Activated naive CD4-positive, alpha-beta T cell (primary cell): ENCODE results near the gene TUG1.

Source experiments
- DNase-seq, 4 experiments: peaks; one replicate each; lab custom pipeline; 2025; lab: John Stamatoyannopoulos, UW

The TUG1 gene

DNA sequence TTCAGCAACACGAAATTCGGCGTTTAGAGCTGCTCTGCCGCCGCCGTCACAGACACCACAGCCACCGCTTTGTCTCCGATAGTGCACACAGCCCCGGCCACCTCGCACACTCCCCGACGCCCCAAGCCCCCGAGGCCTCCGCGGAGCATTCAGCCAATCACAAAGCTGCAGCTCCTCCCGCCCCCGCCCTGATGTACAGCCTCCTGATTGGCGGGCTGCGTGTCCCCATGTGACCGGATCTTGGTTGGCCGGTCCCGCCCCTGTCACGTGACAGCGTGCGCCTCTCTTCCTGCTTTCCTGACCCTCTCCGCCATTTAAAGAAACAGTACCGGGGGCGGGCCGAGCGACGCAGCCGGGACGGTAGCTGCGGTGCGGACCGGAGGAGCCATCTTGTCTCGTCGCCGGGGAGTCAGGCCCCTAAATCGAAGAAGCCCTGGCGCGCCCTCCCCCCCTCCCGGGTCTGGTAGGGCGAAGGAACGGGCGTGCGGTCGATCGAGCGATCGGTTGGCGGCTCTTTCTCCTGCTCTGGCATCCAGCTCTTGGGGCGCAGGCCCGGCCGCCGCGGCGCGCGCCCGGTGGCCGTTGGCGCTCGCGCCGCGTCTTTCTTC lies at the start of gene TUG1:
Gene TUG1, plus strand, starts transcription at position 342 of the 608 bp plus-strand sequence.
- peak; percentile 89 to 96 (median 92) for DNase-seq

DNA sequence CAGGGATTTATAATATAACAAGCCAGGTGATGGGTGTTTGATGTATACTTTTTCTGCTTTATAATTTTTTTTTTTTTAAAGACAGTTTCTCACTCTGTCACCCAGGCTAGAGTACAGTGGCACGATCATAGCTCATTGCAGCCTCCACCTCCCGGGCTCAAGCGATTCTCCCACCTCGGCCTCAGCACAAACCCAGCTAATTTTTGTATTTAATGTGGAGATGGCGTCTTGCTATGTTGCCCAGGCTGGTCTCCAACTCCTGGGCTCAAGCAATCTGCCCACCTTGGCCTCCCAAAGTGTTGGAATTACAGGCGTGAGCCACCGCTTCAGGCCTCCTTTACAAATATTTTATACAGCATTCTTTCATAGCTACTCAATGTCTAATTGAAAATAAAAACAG lies 49.1 kb upstream of the TUG1 start:
- DNase-seq = no peak

GRCh38 chr22:30920407-30920806 lies 48.7 kb upstream of the TUG1 start:
- DNase-seq = peak; percentile 55 to 85 (median 80)

GRCh38 chr22:30921108-30921507 lies 48.0 kb upstream of the TUG1 start:
- no peak for DNase-seq

GRCh38 chr22:30922151-30922611 lies 46.9 kb upstream of the TUG1 start:
- peak; percentile 23 to 70 (median 46) for DNase-seq

DNA sequence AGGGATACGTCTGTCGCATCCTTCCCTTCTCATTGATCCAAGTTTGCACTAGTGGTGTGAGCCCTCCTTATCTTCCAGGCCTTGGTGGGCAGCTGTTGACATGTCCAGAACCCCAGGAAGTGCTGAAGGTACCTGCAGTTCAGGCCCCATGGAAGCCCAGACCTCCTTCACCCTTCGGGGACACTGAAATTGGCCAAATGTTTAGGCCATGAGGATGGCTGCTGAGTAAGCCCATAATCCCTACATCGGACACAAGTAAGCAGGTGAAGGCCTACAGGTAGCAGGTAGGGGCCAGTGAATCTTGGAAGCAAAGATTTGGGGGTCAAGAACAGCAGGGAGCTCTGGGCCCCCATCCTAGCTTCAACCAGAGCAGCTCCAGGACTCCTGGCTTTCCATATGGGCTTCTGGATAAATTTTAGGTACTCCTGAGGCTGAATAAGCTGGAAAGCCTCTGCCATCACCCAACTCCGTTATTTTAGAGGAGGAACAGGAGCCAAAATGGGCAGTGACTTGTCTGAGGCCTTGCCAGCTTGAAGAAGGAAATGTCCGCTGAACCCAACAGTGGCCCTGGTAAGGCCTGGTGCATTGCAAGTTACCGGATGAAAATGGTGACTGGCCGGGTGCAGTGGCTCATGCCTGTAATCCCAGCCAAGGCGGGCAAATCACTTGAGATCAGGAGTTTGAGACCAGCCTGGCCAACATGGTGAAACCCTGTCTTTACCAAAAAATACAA lies 45.7 kb upstream of the TUG1 start:
- DNase-seq = no peak

DNA sequence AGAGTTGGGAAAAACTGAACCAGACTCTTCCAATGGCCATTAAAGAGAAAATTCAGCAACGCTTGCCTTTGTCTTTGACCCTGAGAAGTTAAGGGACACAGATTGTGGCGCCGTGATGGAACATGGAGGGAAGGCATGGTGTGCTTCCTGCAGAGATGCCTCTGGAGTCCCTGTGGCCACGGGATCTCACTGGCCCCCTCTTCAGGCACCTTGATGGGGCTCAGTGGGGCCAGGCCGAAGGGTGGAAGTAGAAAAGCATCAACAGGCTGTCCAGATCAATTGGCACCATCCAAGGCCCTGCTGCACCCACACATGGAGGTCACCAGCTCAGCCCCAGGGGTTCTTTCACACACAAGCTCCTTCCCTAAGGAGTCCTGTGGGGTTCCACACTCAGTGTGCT lies 43.4 kb upstream of the TUG1 start:
- DNase-seq = no peak

- no peak for DNase-seq
Observed at GRCh38 chr22:30926706-30927105, 42.4 kb upstream of the TUG1 start.

GRCh38 chr22:30927806-30928205 lies 41.3 kb upstream of the TUG1 start:
- DNase-seq = no peak

DNA sequence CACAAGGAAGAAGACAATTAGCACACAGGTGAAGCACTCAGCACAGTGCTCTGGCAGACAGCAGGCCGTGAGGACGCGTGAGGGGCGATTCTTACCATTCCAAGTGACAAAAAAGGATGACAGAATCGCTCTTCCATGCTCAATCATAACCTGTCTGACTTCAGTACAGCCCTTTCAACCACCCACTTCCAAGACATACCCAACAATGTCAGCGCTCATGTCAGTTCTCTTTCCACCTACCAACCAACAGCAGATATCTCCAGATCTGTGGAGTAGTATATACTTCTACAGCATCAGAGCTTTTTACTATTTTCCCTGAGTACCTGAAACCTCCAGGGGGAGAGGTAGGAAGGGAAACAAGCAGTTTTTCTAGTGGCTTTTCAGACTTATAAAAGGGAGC lies 40.7 kb upstream of the TUG1 start:
- no peak for DNase-seq

DNA sequence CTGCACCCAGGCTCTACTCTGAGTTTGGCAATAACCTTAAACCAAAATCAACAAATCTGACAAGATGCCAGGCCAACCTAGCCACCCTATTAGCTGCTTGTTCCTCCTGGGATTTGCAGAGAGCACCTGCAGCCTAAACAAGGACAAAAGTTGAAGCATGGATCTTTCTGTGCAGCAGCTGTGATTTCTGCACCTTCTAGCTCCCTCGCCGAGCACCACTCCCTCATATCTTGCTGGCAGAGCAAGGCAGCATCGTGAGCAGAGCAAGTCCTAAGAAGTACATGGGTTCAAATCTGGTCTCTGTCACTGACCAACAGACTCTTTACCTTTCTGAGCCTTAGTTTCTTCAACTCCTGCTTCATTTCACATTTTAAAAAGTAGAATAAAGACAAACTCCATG lies 38.8 kb upstream of the TUG1 start:
- DNase-seq = no peak

DNA sequence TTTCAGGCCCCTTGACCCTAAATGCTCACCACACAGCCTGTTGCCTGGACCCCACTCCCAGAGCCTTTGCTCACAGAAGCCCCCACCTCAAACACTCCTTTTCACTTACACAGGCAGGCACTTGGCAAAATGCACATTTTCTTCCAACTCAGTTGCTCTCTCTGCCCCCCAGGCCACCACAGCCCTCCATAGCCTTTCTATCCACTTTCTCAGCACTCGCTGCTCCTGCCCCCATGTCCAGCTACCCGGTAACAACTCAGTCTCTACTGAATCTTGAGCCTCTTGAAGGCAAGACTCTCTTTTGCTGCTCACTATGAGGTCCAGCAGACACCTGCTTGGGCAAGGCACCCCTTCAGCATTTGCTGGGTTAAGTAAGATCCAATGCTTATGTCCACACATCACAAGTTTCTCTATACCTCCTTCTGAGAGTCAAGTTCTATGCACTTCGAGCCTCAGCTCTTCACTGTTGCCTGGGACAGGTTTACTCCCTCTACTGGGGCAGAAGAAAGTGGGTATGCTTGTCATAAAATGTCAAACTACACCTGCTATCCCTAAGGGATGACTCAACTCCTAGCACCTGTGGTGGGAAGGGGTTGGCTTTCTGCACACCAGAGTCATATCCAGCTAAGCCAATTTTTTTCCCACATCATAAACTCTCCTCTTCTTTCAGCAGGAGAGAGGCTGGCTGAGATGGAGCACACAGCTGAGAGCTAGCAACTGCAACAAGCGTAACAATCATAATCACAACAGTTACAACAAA lies 37.3 kb upstream of the TUG1 start:
- DNase-seq = no peak

GRCh38 chr22:30932661-30933060 lies 36.4 kb upstream of the TUG1 start:
- no peak for DNase-seq

- no peak for DNase-seq
Observed at GRCh38 chr22:30933457-30933856, 35.6 kb upstream of the TUG1 start.

DNA sequence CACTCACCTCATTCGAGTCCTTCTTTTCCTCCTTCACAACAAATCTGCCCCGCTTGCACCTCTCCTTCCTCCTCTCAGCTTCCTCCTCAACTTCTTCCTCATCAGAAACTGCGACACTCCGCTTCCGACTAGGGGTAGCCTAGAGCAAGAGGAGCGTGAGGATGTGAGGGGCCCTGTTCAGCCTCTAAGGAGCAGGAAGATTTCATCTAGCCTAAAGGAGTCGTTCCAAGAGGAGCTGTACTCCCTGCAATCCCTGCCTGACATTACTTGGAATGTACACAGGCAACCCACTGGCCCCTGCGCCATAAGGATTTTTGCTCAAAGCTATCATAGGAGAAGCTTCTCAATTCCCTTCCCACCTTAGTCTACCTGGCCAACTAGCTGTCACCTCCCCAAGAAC lies 35.0 kb upstream of the TUG1 start:
- DNase-seq = no peak

DNA sequence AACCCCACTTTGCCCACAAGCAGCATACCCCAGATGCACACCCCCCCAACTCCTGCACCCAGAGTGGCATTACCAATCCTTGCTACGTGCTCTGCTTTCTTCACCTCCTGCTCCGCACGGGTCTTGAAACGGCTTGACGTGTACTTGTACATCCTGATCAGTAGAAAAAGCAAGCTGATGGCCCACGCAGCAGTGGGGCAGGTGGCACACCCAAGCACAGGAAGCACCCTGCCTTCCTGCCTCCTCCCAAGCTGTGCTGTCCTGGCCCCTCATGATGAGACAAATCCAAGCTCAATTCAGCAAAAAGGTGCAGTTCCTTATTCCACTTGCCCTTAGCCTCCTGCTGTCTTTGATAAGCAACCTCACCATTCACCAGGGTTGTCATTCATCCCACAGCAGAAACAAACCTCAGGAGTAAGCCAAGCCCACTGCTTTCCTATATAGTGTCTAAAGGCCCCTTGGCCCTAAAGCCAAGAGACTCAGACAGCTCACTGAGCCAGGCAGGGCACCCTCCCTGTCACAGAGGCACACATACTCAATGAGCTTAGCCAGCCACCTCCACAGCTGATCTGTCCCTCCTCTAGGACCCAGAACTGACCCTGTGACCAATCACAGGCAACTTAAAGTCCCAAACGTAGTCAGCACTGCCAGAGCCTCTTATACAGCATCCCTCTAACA lies 28.2 kb upstream of the TUG1 start:
- peak in 2 of 4 experiments; percentile 24 to 35 for DNase-seq

DNA sequence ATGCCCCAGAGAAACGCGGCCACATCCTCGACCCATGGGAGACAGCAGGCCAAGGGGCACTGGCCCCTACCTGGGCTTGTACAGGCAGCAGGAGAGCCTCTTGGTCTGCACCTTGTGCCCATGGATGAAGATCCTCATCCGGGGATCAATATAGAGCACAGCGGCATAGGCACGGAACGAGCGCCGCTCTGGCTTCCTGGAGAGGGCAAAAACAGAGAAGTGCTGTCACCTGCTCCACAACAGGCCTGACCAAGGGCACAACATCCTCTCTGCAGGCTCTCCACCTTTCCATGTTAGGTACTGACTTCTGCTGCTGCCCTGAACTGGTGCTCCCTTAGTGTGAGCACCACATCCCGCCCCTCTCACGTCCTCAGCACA lies 27.7 kb upstream of the TUG1 start:
- no peak for DNase-seq

DNA sequence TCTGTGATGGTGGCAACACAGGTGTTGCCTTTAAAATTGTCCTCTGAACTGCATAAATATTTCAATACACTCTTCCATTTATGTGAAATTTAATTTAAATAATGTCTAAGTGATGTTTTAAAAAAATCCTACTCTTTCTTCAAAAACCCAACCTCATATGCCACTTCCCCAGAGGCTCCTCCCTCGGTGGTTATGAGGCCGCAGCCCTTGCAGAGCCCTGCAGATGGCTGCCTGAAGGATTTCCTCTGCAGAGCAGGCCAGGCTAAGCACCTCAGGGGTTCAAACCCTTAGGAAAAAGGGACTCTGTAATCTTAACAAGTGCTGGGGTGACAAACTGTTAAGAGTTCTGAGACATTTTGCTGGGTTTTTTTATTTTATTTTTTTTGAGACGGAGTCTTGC lies 25.7 kb upstream of the TUG1 start:
- DNase-seq = peak in 2 of 4 experiments; percentile 21 to 57

DNA sequence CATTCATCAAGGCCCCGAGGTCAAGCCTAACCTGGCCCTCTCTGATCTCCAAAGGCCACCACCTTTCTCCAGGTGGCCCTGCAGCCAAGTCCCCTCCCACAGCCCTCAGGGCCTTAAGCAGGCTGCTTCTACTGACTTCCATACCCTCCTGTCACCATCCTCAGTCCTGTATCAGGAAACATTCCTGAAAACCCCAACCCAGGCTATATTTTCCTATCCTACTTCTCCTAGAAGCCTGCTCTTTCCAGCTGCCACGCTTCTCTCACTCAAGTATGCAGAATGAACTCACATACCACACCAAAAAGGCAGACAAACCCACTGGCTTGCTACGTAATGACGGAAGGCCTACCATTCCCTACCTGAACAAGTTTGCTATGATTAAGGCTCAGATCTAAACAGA lies 24.1 kb upstream of the TUG1 start:
- no peak for DNase-seq

DNA sequence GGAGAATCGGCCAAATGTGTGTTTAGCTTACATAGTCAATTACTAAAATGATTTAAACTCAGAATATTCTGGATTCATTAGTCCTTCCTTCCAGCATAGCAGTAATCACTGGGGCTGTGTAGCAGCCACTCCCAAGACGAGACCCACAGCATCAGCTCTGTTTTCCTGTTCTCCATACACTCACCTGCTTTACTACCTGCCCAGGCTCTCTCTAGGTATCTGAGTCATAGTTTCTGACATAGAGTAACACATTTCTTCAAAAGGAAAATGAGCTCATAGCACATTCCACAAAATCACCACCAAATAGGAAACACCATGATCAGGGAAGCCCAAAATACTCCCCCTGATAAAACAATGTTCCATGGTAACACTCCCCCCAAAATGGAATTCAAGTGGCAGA lies 23.4 kb upstream of the TUG1 start:
- no peak for DNase-seq

DNA sequence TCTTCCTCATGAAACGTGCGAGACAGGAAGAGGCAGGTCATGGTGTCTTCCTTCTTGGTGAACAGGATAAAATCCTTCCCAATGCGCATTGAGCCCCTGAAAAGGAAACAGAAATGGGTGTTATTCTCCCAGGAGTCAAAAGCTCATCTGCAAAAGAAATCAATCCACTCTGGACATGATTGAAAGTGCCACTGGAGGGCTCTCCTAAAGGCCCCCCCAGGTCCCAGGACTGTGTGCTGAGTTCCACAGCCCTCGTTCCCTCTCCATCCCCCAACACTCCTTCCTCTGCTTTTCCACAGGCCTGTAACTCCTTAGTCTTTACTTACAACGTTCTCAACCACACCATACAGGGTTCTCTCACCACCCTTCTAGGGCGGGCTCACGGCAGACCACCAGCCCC lies 22.7 kb upstream of the TUG1 start:
- DNase-seq = no peak

- no peak for DNase-seq
Observed at GRCh38 chr22:30947173-30947815, 21.8 kb upstream of the TUG1 start.
